SJCRH30 (cell line): Measurements from ENCODE around the gene SYNCRIP. TPM values are rescaled to one million over a fixed set of nuclear protein-coding genes. Genes with fewer than 3 reads are reported as not detected.
A peak's percentile ranks its signal among the peaks of the same experiment; 100 is the strongest.
"Not testable (repeated sequence)": the region's sequence is repeated elsewhere in the genome, so short reads cannot be mapped to it uniquely, and the experiment has no call there.

ENCODE experiments used
- DNase-seq, 2 experiments: peaks; one replicate each; pipeline ENCODE4 v3.0.0-alpha.2; 2015 to 2020
- H3K27ac ChIP-seq: fragments of 250-450 bp; sonication (Bioruptor Pico); 2 replicates; pipeline ENCODE4 v1.5.1; 2020; ENCODE audit warnings: mild to moderate bottlenecking, moderate library complexity
- H3K27me3 ChIP-seq: fragments of 250-450 bp; sonication (Bioruptor Pico); 2 replicates; pipeline ENCODE4 v1.5.1; 2020; ENCODE audit warnings: mild to moderate bottlenecking, moderate library complexity
- H3K36me3 ChIP-seq: fragments of 250-450 bp; sonication (Bioruptor Pico); 2 replicates; pipeline ENCODE4 v1.5.1; 2020; ENCODE audit warnings: mild to moderate bottlenecking, moderate library complexity
- H3K4me1 ChIP-seq: fragments of 250-450 bp; sonication (Bioruptor Pico); 2 replicates; pipeline ENCODE4 v1.5.1; 2020; ENCODE audit warnings: mild to moderate bottlenecking, moderate library complexity
- H3K4me3 ChIP-seq: fragments of 250-450 bp; sonication (Bioruptor Pico); 2 replicates; pipeline ENCODE4 v1.5.1; 2020; ENCODE audit warnings: mild to moderate bottlenecking, moderate library complexity
- H3K9me3 ChIP-seq: fragments of 250-450 bp; sonication (Bioruptor Pico); replicated peaks from 2 replicates; pipeline ENCODE4 v1.5.1; 2020; ENCODE audit warnings: mild to moderate bottlenecking, moderate library complexity
- total RNA-seq: library from RNA; depleted of rRNA; stranded (reverse); fragments of >200 nt; shearing (Covaris generic); gene quantifications from 2 replicates; pipeline ENCODE4 v1.2.3, GENCODE V29; 2014; rRNA removed

Gene SYNCRIP
- total RNA-seq: 137 and 151 TPM in 2 replicates

DNA sequence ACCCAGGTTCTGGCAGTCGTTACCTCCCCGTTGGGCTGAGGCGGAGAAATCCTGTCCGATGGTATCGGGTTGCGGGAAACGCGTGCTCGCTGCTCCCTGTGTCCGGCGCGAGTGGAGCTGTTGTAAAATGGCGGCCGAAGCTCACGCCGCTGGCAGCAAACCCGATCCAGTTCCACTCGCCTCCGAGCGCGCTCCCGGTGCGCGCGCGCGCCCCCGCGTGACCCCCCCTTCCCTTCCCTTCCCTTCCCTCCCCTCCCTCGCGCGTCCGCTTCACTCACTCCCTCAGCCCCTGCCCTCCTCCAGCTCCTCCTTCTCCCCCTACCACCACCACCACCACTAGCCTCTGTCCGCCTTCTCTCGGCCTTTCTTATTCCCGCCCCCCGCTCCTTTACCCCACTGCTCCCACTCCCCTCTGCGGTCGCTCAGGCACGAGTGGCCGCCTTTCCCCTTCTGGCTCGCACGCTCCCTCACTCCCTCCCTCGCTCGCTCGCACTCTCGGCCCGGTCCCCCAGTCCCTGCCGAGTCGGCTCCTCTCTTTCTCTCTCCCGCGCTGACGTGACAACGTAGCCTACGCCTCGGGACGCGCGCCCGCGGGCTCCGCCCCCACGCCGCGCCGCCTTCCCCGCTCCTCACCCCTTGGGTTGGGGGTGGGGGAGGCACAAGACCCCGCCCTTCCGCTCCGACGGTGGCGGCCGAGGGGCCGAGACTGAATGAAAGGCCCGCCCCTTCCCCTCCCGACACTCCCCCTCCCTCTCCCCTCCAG is at the start of gene SYNCRIP:
SYNCRIP (minus strand) TSS at position 113 of the 763 bp plus-strand sequence. CDS start 1,447 bp downstream, outside the sequence.
- peaks cover 34% of the 10 kb centered on the region for H3K36me3 ChIP-seq
- no peaks in the 10 kb centered on the region for H3K27me3 ChIP-seq
- peak; percentile 98 for DNase-seq
- H3K4me3 ChIP-seq: peak within 1 kb of the TSS; percentile 99
- H3K9me3 ChIP-seq: no peaks in the 10 kb centered on the region
- 0 out of 2 replicates have a peak, but pooled peaks cover 4% of the 10 kb centered on the region for H3K4me1 ChIP-seq
- peak within 1 kb of the TSS; percentile 97 for H3K27ac ChIP-seq

DNA sequence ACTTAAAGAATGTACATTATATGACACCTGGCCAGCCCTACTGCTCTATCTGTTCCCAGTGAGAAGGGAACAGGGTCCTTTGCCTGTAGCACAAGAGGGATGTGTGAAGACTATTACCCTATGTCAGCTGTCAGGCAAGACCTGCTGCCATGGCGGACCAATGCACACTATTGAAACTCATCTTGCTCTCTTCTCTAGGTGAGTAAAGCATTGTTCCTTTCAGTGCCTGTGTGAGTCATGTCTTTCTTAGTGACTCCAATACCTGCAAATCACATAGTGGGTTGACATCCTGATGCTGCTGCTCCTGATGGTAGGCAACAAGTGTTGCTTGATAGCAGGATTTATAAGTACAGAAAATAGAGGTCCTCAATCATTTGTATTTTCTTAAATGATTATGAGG is 48.8 kb upstream of the SYNCRIP start:
- no peak overlapping the region for H3K4me3 ChIP-seq
- H3K36me3 ChIP-seq: no peaks in the 10 kb centered on the region
- no peak overlapping the region for H3K27ac ChIP-seq
- no peaks in the 10 kb centered on the region for H3K4me1 ChIP-seq
- H3K27me3 ChIP-seq: no peaks in the 10 kb centered on the region
- no peaks in the 10 kb centered on the region for H3K9me3 ChIP-seq
- DNase-seq: no peak

DNA sequence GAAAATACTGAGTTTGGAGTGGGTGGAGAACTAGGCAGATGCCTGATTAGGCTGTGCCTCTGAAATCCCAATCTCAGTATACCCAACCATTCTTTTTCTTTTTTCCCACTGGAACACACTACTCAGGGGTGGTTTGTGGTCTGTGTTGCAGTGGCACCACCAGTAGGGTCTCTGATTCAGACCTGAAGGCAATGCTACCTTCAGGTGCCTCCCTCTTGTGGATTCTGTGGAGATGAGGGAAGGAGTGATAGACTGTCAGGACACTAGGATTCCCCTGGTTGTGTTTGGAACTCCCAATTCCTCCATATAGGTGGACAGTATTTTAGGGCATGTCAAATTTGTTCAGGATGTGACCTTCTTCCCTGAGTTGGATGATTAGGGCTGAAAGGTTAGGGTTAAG is 47.4 kb upstream of the SYNCRIP start:
- DNase-seq: no peak

DNA sequence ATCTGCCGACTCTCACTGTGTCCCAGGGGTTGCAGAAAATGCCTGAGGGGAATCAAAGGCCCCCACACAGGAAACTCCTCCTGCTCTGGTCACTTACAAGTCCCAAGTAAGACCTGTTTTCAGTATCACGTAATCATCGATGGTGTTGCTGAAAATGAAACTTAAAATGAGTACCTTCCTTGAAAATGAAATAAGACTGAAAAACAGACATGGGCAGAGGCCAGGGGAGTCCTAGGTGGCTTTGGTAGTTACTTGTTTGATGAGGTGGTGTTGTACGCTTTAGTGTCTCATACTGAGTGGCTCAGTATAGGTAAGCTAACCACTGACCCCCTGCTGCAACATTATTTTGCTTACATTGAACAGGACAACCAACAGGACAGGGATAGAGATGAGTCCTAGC is 43.0 kb upstream of the SYNCRIP start:
- Histone ChIP-seq H3K27me3 (no peaks in the 10 kb centered on the region), H3K4me3 (no peak overlapping the region), H3K27ac (no peak overlapping the region), H3K4me1 (no peaks in the 10 kb centered on the region), H3K9me3 (no peaks in the 10 kb centered on the region), H3K36me3 (no peaks in the 10 kb centered on the region)
- DNase-seq: no peak

More for the DNA sequence above, 47.4 kb upstream of the SYNCRIP start:
- H3K27ac ChIP-seq: no peak overlapping the region
- no peaks in the 10 kb centered on the region for H3K9me3 ChIP-seq
- H3K4me3 ChIP-seq: no peak overlapping the region
- no peaks in the 10 kb centered on the region for H3K36me3 ChIP-seq
- no peaks in the 10 kb centered on the region for H3K27me3 ChIP-seq
- H3K4me1 ChIP-seq: no peaks in the 10 kb centered on the region

DNA sequence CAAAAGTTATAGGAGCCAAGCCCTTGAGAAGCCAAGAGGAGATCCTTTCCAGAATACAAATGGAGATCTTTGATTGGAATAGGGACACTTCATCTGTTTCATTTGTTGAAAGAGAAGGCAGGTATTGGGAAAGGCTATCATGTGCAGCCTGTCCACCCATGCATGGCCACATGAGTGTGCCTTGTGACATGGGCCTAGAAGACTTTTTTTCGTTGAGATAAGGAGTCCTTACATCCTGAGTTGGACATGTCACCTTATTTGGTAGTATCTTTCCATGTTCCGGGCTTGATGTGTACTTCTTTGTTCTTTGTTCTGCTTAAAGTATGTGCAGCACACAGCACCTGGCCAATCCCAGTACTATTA is 42.1 kb upstream of the SYNCRIP start:
- Histone ChIP-seq H3K36me3 (no peaks in the 10 kb centered on the region), H3K27ac (no peak overlapping the region), H3K9me3 (no peaks in the 10 kb centered on the region), H3K4me1 (no peaks in the 10 kb centered on the region), H3K27me3 (no peaks in the 10 kb centered on the region), H3K4me3 (no peak overlapping the region)
- DNase-seq: no peak

DNA sequence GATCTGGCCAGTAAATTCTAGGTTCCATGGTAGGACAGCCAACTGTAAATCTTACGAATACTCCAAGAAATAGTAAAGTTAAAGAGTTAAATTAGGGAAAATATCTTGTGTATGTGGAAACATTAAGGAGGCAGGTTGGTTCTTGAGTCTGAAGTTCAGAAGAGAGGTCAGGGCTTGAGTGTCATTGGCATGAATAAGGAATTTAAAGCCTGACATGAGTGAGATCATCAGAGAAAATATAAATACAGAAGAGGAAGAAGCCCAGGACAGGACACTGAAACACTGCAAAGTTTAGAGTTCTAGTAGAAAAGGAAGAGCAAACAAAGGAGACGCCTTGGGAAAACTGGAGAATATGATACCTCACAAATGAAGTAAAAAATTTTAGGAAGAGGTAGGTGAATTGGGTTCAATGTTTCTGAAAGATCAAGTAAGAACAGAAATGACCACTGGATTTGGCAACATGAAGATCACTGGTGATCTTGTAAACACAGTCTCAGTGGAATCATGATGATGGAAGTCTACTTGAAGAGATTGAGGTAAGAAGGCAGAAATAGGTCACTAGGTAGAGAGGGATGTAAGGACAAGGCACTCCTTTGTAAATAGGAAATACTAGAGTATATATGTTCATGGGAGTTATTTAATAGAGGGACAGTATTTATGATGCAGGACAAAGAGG is 41.6 kb upstream of the SYNCRIP start:
- Histone ChIP-seq H3K9me3 (no peaks in the 10 kb centered on the region), H3K27me3 (no peaks in the 10 kb centered on the region), H3K4me1 (no peaks in the 10 kb centered on the region), H3K4me3 (no peak overlapping the region), H3K27ac (no peak overlapping the region), H3K36me3 (no peaks in the 10 kb centered on the region)
- DNase-seq: no peak

DNA sequence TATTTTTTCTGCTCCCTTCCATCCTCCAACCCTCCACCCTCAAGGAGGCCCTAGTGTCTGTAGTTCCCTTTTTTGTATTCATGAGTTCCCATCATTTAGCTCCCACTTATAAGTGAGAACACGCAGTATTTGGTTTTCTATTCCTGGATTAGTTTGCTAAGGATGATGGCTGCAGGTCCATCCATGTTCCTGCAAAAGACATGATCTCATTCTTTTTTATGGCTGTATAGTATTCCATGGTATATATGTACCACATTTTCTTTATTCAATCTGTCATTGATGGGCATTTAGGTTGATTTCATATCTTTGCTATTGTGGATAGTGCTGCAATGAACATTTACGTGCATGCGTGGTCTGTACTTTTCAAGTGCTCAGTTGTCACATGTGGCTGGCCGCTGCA is 39.2 kb upstream of the SYNCRIP start:
- not testable (repeated sequence) for H3K4me1 ChIP-seq, H3K27ac ChIP-seq, H3K9me3 ChIP-seq, H3K27me3 ChIP-seq, DNase-seq, H3K4me3 ChIP-seq
- peaks cover 14% of the 10 kb centered on the region for H3K36me3 ChIP-seq

DNA sequence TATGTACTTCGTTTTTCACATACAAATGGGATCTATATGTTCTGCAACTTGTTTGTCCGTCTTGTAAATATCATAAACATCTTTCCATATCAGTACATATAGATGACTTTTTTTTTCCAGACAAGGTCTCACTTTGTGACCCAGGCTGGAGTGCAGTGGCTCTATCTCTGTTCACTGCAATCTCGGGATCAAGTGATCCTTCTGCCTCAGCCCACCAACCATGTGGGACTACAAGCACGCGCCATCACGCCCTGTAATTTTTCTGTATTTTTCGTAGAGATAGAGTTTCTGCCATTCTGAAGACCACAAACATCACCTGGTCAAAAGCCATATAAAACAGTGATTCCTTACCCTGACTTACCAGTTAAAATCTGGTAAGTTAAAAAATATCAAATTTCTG is 37.7 kb upstream of the SYNCRIP start:
- Histone ChIP-seq H3K27me3 (no peaks in the 10 kb centered on the region), H3K9me3 (no peaks in the 10 kb centered on the region), H3K27ac (no peak overlapping the region), H3K4me3 (peak overlapping the region; percentile 94), H3K36me3 (peaks cover 29% of the 10 kb centered on the region), H3K4me1 (peaks cover 6% of the 10 kb centered on the region)
- DNase-seq: peak in 1 of 2 experiments; percentile 17

DNA sequence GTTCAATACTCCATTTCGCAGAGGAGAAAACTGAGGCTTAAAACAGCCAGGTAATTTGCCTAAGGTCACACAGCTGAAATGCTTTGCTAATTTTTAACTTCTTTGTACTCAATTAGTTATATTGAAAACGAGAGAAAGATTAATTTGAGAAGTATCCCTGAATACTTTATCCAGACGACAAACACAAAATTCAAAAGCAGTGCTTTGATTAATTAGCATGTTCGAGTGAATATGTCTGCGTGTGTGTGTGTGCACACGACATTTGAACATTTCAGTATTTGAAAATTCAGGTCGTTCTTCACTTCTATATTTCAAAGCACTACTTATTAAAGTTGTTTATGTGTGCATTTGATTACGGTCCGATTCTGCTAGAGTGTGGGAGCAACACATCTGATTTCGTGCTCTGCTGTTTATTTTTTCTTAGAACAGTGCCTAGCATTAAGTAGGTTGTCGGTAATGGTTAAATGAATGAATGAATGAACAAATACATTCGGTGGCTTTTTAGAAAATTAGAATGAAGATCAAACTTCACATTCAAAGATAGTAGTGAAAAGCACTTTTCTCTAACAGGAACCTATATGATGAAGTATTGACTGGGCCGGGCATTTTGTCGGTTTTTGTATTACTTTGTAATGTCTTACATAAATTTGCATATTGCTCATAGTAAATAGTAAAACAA is 36.9 kb upstream of the SYNCRIP start:
- peaks cover 37% of the 10 kb centered on the region for H3K36me3 ChIP-seq
- H3K27me3 ChIP-seq: no peaks in the 10 kb centered on the region
- H3K4me1 ChIP-seq: peaks cover 9% of the 10 kb centered on the region
- H3K9me3 ChIP-seq: no peaks in the 10 kb centered on the region
- H3K27ac ChIP-seq: peak overlapping the region; percentile 99
- peak overlapping the region; percentile 94 for H3K4me3 ChIP-seq
- DNase-seq: no peak

DNA sequence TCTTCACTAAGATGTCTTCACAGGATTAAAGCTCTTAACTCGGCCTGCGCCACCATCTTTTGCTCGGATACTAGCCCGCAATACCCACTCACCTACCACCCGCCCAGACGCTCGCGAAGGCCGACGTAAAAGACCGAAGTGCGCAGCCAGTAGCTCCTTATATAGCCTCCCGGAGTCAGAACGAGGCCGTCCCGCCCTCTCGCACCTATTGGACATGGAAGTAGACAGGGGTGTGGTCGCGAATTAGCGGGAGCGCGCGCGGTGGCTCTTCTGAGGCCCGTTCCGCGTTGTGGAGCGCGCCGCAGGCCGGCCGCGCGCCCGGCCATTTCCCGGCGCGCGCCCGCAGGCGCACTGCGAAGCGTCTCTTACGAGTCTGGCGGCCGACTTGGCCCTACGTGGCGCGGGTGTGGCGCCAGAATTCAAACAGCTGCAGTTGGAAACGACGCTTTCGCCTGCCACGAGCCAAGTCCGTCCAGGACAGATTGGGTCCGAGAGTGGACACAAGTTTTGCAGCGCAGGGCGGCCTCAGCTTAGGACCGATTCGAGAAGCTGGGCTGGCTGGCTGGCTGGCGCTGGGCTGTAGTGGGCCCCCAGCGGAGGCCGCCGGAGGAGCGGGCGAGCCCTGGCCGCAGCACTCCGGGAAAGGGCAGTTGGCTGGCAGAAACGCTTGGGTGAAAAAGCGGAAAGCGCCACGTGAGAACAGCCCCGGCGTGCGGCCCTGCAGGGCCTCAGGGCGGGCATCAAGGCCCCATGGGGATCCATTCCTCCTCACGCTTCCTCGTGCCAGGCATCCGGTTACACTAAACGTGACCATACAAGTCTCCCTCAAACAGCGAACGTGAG is 36.1 kb upstream of the SYNCRIP start:
- peaks cover 9% of the 10 kb centered on the region for H3K4me1 ChIP-seq
- DNase-seq: peak; percentile 97 to 99
- peak overlapping the region; percentile 99 for H3K27ac ChIP-seq
- H3K4me3 ChIP-seq: peak overlapping the region; percentile 94
- peaks cover 42% of the 10 kb centered on the region for H3K36me3 ChIP-seq
- H3K27me3 ChIP-seq: no peaks in the 10 kb centered on the region
- H3K9me3 ChIP-seq: no peaks in the 10 kb centered on the region

DNA sequence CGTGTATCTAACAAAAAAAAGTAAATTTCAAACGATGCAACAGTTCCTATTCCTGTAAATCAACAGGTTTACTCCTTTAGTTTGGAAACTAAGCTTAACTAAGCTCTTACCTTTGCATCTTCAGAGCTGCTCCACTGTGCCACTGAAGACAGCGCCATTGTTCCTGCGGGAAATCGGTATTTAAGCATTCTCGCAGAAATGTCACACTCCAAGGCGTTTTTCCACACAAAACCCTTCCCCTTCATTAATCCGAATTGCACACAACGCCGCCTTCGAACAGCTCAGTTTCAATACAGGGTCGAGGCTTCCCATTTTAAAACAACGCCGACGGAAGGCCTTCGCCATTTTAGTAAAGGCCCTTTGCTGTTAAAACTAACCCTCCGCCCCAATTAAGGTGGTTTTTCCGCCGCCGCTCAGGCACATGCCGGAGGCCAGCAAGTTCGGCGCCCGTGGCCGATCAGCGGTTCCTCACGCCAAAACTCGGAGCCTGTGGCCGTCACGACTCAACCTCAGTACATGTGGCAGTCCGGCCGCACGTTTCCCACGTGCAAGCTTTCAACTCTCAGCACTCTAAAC is 35.4 kb upstream of the SYNCRIP start:
- peak overlapping the region; percentile 94 for H3K4me3 ChIP-seq
- no peak for DNase-seq
- peaks cover 9% of the 10 kb centered on the region for H3K4me1 ChIP-seq
- no peaks in the 10 kb centered on the region for H3K9me3 ChIP-seq
- peak overlapping the region; percentile 99 for H3K27ac ChIP-seq
- H3K27me3 ChIP-seq: no peaks in the 10 kb centered on the region
- H3K36me3 ChIP-seq: peaks cover 44% of the 10 kb centered on the region

DNA sequence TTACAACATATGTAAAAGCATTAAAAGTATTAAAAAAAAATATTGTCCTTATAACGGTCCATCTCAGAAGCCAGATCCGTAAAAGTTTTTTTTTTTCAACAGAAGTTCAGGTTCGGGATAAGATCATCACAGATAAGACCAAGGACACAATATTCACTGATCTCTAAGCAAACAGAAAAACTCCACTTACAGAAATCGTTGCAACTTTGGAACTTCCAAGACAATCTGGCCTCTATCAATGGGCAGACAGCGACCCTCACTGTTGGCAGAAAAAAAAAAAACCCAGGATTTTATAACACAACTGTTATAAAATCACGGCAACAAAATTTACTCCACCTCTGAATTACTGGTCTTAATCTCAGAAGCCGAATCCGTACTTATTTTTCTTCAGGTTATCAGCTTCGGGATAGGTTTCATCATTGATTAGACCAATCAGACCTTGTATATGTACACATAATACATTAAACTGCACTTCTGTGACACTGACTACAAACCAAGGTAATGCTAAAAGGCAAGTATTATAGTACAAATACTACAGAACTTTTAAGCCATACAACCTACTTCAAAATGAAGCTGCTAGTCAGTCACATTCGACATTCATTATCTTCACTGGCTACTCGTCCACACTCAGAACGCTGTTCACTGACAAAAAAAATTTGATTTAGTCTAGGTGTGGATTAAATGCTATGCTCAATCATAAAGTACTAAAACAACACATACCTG is 34.7 kb upstream of the SYNCRIP start:
- DNase-seq: peak in 1 of 2 experiments; percentile 26

DNA sequence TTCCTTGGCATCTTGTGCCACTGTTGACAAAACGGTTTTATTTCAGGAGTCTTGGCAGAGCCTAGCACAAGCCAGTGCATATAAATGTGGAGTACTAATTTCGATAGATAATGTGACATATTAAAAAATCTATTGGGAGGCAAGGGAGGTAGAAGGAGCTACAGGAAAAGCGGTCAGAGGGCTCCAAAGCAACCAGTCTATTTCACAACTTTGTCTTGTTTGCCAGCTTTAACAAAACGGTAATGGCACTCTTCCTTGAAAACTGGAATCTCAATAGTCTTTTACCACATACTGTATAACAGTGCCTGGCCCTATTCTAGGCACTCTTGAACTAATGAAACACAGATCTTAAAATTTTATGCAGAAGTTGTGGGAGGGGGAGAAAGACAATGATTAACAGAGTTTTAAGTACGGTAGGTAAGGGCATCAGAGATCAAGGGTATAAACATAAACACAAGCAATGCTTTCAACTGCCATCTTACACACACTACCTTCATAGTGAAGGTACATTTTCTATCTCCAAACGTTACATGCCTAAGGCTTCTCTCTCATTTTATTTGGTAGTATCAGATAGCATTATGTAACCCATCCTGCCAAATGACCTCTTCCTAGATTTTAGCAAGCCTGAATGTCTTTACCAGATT is 33.5 kb upstream of the SYNCRIP start:
- peak overlapping the region; percentile 94 for H3K4me3 ChIP-seq
- no peaks in the 10 kb centered on the region for H3K9me3 ChIP-seq
- H3K36me3 ChIP-seq: peaks cover 44% of the 10 kb centered on the region
- H3K27me3 ChIP-seq: no peaks in the 10 kb centered on the region
- H3K4me1 ChIP-seq: peaks cover 9% of the 10 kb centered on the region
- no peak overlapping the region for H3K27ac ChIP-seq
- peak in 1 of 2 experiments; percentile 10 for DNase-seq

More for the DNA sequence above, 34.7 kb upstream of the SYNCRIP start:
- Histone ChIP-seq H3K4me3 (peak overlapping the region; percentile 94), H3K9me3 (no peaks in the 10 kb centered on the region), H3K36me3 (peaks cover 44% of the 10 kb centered on the region), H3K4me1 (peaks cover 9% of the 10 kb centered on the region), H3K27me3 (no peaks in the 10 kb centered on the region), H3K27ac (peak overlapping the region; percentile 99)
